Measurements from ENCODE around the gene SLC8B1. TPM values are rescaled to one million over a fixed set of nuclear protein-coding genes. Genes with fewer than 3 reads are reported as not detected.

Gene SLC8B1
- polyA plus RNA-seq, 3 donors: 21.6 to 46.0 (median 32.4) TPM

GRCh38 chr12:113257564-113257963 lies 77.3 kb downstream of the SLC8B1 start:
- Mint-ChIP-seq H3K27me3 (ENCODE audit: low read depth in 3 of 3) (no peaks in the 10 kb centered on the region), H3K4me3 (no peak overlapping the region), H3K9me3 (peaks cover 5 to 11% (median 8%) of the 10 kb centered on the region in 7 donors), H3K36me3 (peaks cover 32 to 57% of the 10 kb centered on the region in 2 donors), H3K4me1 (peaks cover 41% of the 10 kb centered on the region), H3K27ac (peak overlapping the region in 1 of 7 donors; percentile 21)
- no peak overlapping the region for H3K4me3 ChIP-seq (replicated peaks in 1 of 3; ENCODE audit: low read depth in 2 of 3, low read length in 3 of 3)
- H3K9me3 ChIP-seq (replicated peaks in 1 of 2; ENCODE audit: control insufficient read depth in 1 of 2, insufficient read depth in 1 of 2, low read length in 2 of 2): peaks cover 11% of the 10 kb centered on the region in 2 donors
- peaks cover 33 to 35% of the 10 kb centered on the region in 2 donors for H3K4me1 ChIP-seq (ENCODE audit: control insufficient read depth in 1 of 2, insufficient read depth in 2 of 2, low read length in 2 of 2)
- H2AFZ ChIP-seq (ENCODE audit: insufficient read depth, low read depth, low read length, poor library complexity, severe bottlenecking): no peak overlapping the region
- peaks cover 21% of the 10 kb centered on the region for H3K79me2 ChIP-seq (ENCODE audit: insufficient read depth, low read length)
- DNase-seq: no peak
- H3K27me3 ChIP-seq (ENCODE audit: control insufficient read depth in 2 of 2, insufficient read depth in 2 of 2, low read length in 2 of 2): no peaks in the 10 kb centered on the region
- TF ChIP-seq CTCF (IDR thresholded peaks at IDR 0.05): no peak
- peaks cover 9 to 47% of the 10 kb centered on the region in 2 donors for H3K36me3 ChIP-seq (replicated peaks in 1 of 2; ENCODE audit: control insufficient read depth in 1 of 2, insufficient read depth in 2 of 2, low read length in 2 of 2)
- H3K9ac ChIP-seq (ENCODE audit: insufficient read depth, low read length, poor library complexity, severe bottlenecking): no peak overlapping the region
- no peak overlapping the region for H3K27ac ChIP-seq (ENCODE audit: low read depth in 1 of 2, low read length in 2 of 2)
- intact Hi-C loops (cut with micrococcal nuclease): no loop called here
- peaks cover 9% of the 10 kb centered on the region for H4K20me1 ChIP-seq (ENCODE audit: insufficient read depth, low read length)
- H3K4me2 ChIP-seq (replicated peaks; ENCODE audit: extremely low read depth, low read length, poor library complexity, severe bottlenecking): no peak overlapping the region

- H3K36me3 Mint-ChIP-seq: peaks cover 46 to 75% of the 10 kb centered on the region in 2 donors
- peaks cover 32% of the 10 kb centered on the region for H4K20me1 ChIP-seq (ENCODE audit: insufficient read depth, low read length)
- no peak overlapping the region for H3K4me3 ChIP-seq (replicated peaks in 1 of 3; ENCODE audit: low read depth in 2 of 3, low read length in 3 of 3)
- peaks cover 34% of the 10 kb centered on the region for H3K79me2 ChIP-seq (ENCODE audit: insufficient read depth, low read length)
- H3K27ac ChIP-seq (ENCODE audit: low read depth in 1 of 2, low read length in 2 of 2): no peak overlapping the region
- no peak overlapping the region for H2AFZ ChIP-seq (ENCODE audit: insufficient read depth, low read depth, low read length, poor library complexity, severe bottlenecking)
- peaks cover 18% of the 10 kb centered on the region in 2 donors for H3K9me3 ChIP-seq (replicated peaks in 1 of 2; ENCODE audit: control insufficient read depth in 1 of 2, insufficient read depth in 1 of 2, low read length in 2 of 2)
- intact Hi-C loops (cut with micrococcal nuclease): no loop called here
- H3K4me3 Mint-ChIP-seq: no peak overlapping the region
- H3K27ac Mint-ChIP-seq: no peak overlapping the region
- H3K9ac ChIP-seq (ENCODE audit: insufficient read depth, low read length, poor library complexity, severe bottlenecking): no peak overlapping the region
- no peak for DNase-seq
- no peak overlapping the region for H3K4me2 ChIP-seq (replicated peaks; ENCODE audit: extremely low read depth, low read length, poor library complexity, severe bottlenecking)
- no peaks in the 10 kb centered on the region for H3K27me3 ChIP-seq (ENCODE audit: control insufficient read depth in 2 of 2, insufficient read depth in 2 of 2, low read length in 2 of 2)
- no peak for TF ChIP-seq CTCF (IDR thresholded peaks at IDR 0.05)
- H3K4me1 ChIP-seq (ENCODE audit: control insufficient read depth in 1 of 2, insufficient read depth in 2 of 2, low read length in 2 of 2): peaks cover 2 to 6% of the 10 kb centered on the region in 2 donors
- peaks cover 0 to 1% (median 0%) of the 10 kb centered on the region in 3 donors for H3K27me3 Mint-ChIP-seq (ENCODE audit: low read depth in 3 of 3)
- H3K36me3 ChIP-seq (replicated peaks in 1 of 2; ENCODE audit: control insufficient read depth in 1 of 2, insufficient read depth in 2 of 2, low read length in 2 of 2): peaks cover 30 to 70% of the 10 kb centered on the region in 2 donors
- H3K9me3 Mint-ChIP-seq: peaks cover 10 to 18% (median 14%) of the 10 kb centered on the region in 7 donors
- WGBS (ENCODE audit: insufficient coverage): 100% methylated on average over 1 of the region's 4 CpGs
- H3K4me1 Mint-ChIP-seq: peaks cover 14% of the 10 kb centered on the region
Measured at GRCh38 chr12:113254298-113254697, 80.6 kb downstream of the SLC8B1 start.
